Dendritic cell treated with granulocyte-macrophage colony-stimulating factor and Interleukin-4, amounts not matched to agents 40 ng/mL and 50 ng/mL, for 4 days (primary cell): ENCODE data around the gene SLC6A19.
"Not testable (repeated sequence)": the region's sequence is repeated elsewhere in the genome, so short reads cannot be mapped to it uniquely, and the experiment has no call there.

Experiments
- H3K27ac Mint-ChIP-seq: one replicate; pipeline ENCODE4 v1.8.0; 2022; ENCODE audit warnings: mild to moderate bottlenecking, mixed read lengths
- H3K27me3 Mint-ChIP-seq: one replicate; pipeline ENCODE4 v1.8.0; 2022; ENCODE audit warnings: mild to moderate bottlenecking, mixed read lengths
- H3K36me3 Mint-ChIP-seq: one replicate; pipeline ENCODE4 v1.8.0; 2022; ENCODE audit warnings: low read depth, mixed read lengths
- H3K4me1 Mint-ChIP-seq: one replicate; pipeline ENCODE4 v1.8.0; 2022; ENCODE audit warnings: low read depth, mixed read lengths
- H3K4me3 Mint-ChIP-seq: one replicate; pipeline ENCODE4 v1.8.0; 2022; ENCODE audit warnings: mild to moderate bottlenecking, moderate library complexity, mixed read lengths
- H3K9me3 Mint-ChIP-seq: one replicate; pipeline ENCODE4 v1.8.0; 2022; ENCODE audit warnings: mixed read lengths
- intact Hi-C: fragments of 100-400 bp; cut with micrococcal nuclease; formaldehyde crosslinking; loops from one replicate; pipeline ENCODE4 v1.15.0; 2022

SLC6A19 gene

DNA sequence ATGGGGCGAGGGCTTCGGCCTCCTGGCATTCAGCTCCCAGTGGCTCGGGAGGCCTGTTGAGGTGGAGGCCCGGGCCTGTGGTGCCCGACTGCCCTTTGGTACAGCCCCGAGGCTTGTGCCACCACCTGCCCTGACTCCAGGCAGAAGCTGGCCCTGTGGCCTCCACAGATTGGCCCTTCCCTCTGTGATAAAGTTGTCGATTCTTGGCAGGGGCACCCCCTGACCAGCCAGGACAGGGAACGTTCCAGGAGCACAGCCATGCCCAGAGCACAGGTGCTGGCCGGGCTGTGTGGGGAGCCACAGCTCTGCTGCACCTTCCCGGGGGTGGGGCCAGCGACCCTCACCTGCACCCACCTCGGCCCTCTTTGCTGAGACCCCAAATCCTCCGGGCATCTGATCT, 56.4 kb downstream of the SLC6A19 start:
- Mint-ChIP-seq H3K4me3 (no peak overlapping the region), H3K27ac (no peak overlapping the region), H3K27me3 (no peaks in the 10 kb centered on the region), H3K36me3 (no peaks in the 10 kb centered on the region), H3K4me1 (no peaks in the 10 kb centered on the region), H3K9me3 (peaks cover 13% of the 10 kb centered on the region)
- intact Hi-C loops = no loop called here

DNA sequence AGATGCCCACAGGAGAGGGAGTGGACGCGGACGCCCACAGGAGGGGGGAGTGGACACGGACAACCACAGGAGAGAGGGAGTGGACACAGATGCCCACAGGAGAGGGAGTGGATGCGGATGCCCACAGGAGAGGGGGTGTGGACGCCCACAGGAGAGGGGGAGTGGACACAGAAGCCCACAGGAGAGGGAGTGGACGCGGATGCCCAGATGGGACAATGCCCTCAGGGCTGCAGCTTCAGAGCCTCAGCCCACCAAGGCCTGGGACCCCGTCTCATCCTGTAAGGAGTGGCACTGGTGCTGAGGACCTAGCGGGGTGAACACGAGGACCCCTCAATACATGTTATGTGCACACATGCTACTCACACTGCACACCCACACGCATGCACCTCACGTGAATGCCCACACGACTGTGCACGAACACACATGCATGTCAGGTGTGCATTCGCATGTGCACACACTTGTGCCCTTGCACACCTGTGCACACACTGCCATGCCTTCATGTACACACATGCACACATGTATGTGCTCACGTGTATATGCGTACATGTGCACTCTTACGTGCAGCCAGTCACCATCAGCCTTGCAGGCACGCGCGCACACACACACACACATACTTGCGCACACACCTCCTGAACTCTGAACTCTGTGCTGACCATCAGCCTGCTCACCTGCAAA, 58.5 kb downstream of the SLC6A19 start:
- Mint-ChIP-seq H3K27ac (no peak overlapping the region), H3K36me3 (no peaks in the 10 kb centered on the region), H3K4me3 (no peak overlapping the region), H3K9me3 (peaks cover 24% of the 10 kb centered on the region), H3K4me1 (no peaks in the 10 kb centered on the region), H3K27me3 (no peaks in the 10 kb centered on the region)
- intact Hi-C loops = no loop called here

DNA sequence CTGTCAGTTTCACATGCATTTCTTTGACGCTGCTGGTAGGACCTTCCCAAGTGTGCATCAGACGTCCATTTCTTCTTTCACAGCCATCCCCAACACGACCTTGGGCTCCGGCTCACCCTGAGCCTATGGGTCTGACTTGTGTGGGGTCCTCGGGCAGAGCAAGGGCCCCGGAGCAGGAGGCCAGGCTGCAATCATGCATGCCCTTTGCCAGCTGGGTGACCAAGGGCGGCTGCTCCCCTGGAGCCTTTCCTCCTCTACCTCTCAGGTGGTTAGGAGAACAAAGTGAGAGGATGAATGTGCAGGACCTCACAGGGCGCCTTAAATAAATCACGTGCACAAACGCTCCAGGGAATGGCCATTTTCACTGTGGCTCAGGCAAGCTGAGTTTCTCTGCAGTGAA, 60.2 kb downstream of the SLC6A19 start:
- intact Hi-C loops = no loop called here
- Mint-ChIP-seq H3K27me3 (no peaks in the 10 kb centered on the region), H3K9me3 (peaks cover 24% of the 10 kb centered on the region), H3K4me1 (no peaks in the 10 kb centered on the region), H3K4me3 (no peak overlapping the region), H3K27ac (no peak overlapping the region), H3K36me3 (no peaks in the 10 kb centered on the region)

- Mint-ChIP-seq H3K4me1 (no peaks in the 10 kb centered on the region), H3K9me3 (peaks cover 24% of the 10 kb centered on the region), H3K27me3 (no peaks in the 10 kb centered on the region), H3K4me3 (no peak overlapping the region), H3K27ac (no peak overlapping the region), H3K36me3 (no peaks in the 10 kb centered on the region)
- intact Hi-C loops = no loop called here
Observed at GRCh38 chr5:1262381-1262780, 61.0 kb downstream of the SLC6A19 start.

DNA sequence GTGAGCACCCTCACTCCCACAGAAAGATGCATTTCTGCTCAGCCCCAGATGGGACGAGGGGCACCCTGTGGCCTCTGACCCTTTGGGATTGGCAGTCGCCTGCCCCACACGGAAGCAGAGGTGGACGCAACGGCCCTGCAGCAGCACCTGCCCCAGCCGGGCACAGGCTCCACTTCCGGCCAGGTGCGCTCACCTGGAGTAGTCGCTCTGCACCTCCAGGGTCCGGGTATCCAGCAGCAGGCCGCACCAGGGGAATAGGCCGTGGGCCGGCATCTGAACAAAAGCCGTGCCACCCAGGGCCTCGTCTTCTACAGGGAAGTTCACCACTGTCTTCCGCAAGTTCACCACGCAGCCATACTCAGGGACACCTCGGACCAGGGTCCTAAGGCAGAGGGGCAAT, 62.8 kb downstream of the SLC6A19 start:
- Mint-ChIP-seq H3K36me3 (no peaks in the 10 kb centered on the region), H3K4me3 (no peak overlapping the region), H3K27ac (no peak overlapping the region), H3K9me3 (peaks cover 24% of the 10 kb centered on the region), H3K4me1 (no peaks in the 10 kb centered on the region), H3K27me3 (no peaks in the 10 kb centered on the region)
- intact Hi-C loops = no loop called here

DNA sequence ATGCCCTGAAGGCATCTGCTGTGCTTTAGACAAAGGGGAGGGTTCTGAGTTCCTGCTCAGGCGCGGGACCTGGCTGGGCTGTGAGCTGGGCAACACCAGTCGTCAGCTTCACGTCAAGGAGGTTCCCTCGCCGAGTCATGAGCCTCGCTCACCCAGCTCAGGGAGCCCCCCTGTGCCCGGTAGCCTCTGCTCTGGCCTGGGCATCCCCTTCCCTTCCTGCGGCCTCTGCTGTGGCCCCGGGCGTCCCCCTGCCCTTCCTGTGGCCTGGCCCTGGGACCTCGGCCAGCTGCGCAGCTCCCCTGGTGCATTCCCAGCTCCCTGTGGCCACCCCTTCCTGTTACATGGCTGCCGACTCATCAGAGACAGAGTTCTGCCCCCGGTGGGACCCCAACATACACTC, 63.6 kb downstream of the SLC6A19 start:
- Mint-ChIP-seq H3K9me3 (peaks cover 24% of the 10 kb centered on the region), H3K27ac (no peak overlapping the region), H3K36me3 (no peaks in the 10 kb centered on the region), H3K27me3 (no peaks in the 10 kb centered on the region), H3K4me3 (no peak overlapping the region), H3K4me1 (no peaks in the 10 kb centered on the region)
- intact Hi-C loops = no loop called here

DNA sequence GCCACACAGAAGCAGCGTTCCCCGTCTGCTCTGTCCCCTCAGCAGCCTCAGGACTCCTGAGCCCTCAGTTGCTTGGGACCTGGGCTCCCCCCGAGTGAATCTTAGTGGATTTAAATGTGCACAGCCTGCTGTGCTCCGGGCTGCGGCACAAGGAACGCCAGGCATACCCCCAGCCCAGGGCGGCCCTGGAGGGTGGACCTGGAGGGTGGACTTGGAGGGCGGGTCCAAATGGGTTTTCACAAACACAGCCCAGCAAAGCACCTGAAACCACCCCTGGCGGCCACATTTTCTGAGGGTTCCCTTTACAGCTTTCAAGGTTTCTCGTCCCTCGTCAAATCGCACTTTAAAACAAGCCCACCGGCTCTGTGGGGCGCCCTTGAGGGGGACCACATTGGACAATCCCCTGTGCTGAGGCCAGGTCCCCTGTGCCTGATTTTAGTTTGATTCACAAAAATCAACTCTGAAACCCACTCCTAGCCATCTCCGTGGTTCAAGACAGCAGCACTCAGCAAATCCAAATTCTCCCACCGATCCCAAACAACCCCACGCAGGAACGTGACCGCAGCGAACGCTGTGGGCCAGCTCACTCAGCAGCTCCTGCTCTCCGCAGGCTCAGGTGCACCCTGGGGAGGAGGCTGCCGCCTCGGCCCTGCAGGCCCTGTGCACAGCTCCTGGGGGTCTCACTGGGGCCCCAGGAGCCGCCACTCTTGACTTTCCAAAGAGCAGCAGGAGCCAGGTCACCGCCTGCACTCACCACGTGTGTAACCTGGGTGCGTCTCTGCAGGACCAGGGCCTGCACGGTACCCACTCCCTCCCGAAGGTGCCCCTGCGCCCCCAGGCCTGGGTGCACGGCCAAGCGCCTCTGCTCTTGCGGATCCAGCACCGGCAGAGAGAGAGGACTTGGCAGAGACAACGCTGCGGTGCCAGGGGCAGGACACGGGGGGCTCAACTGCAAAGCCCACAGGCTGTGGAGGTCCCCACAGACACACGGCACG, 64.4 kb downstream of the SLC6A19 start:
- intact Hi-C loops = no loop called here
- no peaks in the 10 kb centered on the region for H3K36me3 Mint-ChIP-seq
- no peak overlapping the region for H3K4me3 Mint-ChIP-seq
- no peak overlapping the region for H3K27ac Mint-ChIP-seq
- H3K27me3 Mint-ChIP-seq = no peaks in the 10 kb centered on the region
- H3K9me3 Mint-ChIP-seq = peaks cover 24% of the 10 kb centered on the region
- no peaks in the 10 kb centered on the region for H3K4me1 Mint-ChIP-seq

GRCh38 chr5:1266791-1267190, 65.4 kb downstream of the SLC6A19 start:
- intact Hi-C loops = no loop called here
- Mint-ChIP-seq H3K27ac (no peak overlapping the region), H3K36me3 (no peaks in the 10 kb centered on the region), H3K9me3 (peaks cover 21% of the 10 kb centered on the region), H3K4me3 (no peak overlapping the region), H3K4me1 (no peaks in the 10 kb centered on the region), H3K27me3 (no peaks in the 10 kb centered on the region)

- H3K4me3 Mint-ChIP-seq, H3K4me1 Mint-ChIP-seq, H3K27me3 Mint-ChIP-seq, H3K36me3 Mint-ChIP-seq, intact Hi-C loops, H3K27ac Mint-ChIP-seq: not testable (repeated sequence)
- peaks cover 14% of the 10 kb centered on the region for H3K9me3 Mint-ChIP-seq
Observed at GRCh38 chr5:1267464-1267863, 66.1 kb downstream of the SLC6A19 start.

- intact Hi-C loops = no loop called here
- Mint-ChIP-seq H3K4me3 (no peak overlapping the region), H3K36me3 (no peaks in the 10 kb centered on the region), H3K9me3 (peaks cover 8% of the 10 kb centered on the region), H3K4me1 (no peaks in the 10 kb centered on the region), H3K27ac (no peak overlapping the region), H3K27me3 (no peaks in the 10 kb centered on the region)
Observed at GRCh38 chr5:1268056-1268455, 66.7 kb downstream of the SLC6A19 start.

GRCh38 chr5:1268666-1269065, 67.3 kb downstream of the SLC6A19 start:
- Mint-ChIP-seq H3K4me1 (no peaks in the 10 kb centered on the region), H3K27ac (no peak overlapping the region), H3K9me3 (peaks cover 6% of the 10 kb centered on the region), H3K27me3 (no peaks in the 10 kb centered on the region), H3K4me3 (no peak overlapping the region), H3K36me3 (no peaks in the 10 kb centered on the region)
- intact Hi-C loops = no loop called here

DNA sequence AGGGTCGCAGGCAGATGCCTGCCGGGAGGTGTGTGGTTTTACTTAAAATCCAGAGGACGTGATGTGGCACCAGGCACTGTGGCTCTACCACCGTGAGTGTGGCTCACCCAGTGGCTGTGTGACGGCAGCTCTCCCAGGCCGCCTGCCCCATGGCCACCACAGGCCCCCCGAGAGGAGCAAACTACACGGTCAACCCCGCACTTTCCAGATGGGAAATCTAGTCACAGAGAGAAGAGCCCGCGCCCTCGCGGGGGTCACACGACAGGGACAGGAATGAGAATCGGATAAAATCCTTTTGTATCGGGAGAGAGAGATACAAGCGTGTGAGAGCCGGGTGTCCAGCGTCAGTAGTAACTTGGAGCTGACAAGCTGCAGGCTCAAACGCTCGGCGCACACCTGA, 69.0 kb downstream of the SLC6A19 start:
- no peaks in the 10 kb centered on the region for H3K36me3 Mint-ChIP-seq
- H3K27ac Mint-ChIP-seq = no peak overlapping the region
- no peaks in the 10 kb centered on the region for H3K27me3 Mint-ChIP-seq
- H3K9me3 Mint-ChIP-seq = no peaks in the 10 kb centered on the region
- no peaks in the 10 kb centered on the region for H3K4me1 Mint-ChIP-seq
- intact Hi-C loops = no loop called here
- no peak overlapping the region for H3K4me3 Mint-ChIP-seq

DNA sequence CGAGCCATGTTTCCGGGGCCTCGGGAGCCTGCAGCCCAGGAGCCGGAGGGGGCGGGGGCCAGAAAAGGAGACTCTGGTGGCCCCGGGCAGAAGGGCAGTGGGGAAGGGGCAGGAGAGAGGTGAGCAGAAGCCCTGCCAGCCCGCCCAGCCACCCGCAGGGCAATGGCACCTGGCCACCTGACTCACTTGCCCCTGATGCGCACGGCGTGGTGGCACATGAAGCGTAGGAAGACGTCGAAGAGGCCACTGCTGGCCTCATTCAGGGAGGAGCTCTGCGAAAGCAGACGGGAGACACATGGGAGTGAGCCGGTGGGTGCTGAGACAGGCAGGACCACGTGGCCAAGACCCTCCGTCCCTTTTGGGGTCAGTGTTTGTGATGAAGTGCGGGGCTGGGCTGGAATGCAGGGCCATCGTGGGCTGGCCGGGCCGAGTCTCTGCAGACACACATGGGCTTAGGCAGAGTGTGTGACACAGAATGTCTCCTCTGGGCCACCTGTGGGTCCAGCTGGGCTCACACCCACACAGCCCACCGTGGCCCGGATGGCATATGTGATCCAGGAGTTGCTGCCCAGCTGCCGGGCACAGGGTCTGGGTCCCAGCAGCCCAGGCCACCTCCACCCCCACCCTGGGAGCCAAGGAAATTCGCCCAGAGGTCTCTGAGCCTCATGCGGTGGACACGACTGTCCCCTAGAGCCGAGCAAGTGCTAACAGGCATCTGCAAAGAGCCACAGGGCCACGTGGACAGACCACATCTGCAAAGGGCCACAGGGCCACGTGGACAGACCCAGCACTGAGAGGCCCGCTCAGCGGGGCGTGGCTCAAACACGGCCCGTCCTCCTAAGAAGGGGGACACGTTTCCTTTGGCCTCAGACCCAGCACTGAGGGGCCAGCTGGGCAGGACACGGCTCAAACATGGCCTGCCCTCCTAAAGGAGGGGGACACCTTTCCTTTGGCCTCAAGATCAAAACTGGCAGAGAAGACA, 69.8 kb downstream of the SLC6A19 start:
- Mint-ChIP-seq H3K9me3 (no peaks in the 10 kb centered on the region), H3K27ac (no peak overlapping the region), H3K4me1 (no peaks in the 10 kb centered on the region), H3K36me3 (no peaks in the 10 kb centered on the region), H3K4me3 (no peak overlapping the region), H3K27me3 (no peaks in the 10 kb centered on the region)
- intact Hi-C loops = no loop called here

- H3K4me3 Mint-ChIP-seq = no peak overlapping the region
- H3K9me3 Mint-ChIP-seq = peaks cover 2% of the 10 kb centered on the region
- H3K36me3 Mint-ChIP-seq = no peaks in the 10 kb centered on the region
- no peaks in the 10 kb centered on the region for H3K27me3 Mint-ChIP-seq
- H3K4me1 Mint-ChIP-seq = no peaks in the 10 kb centered on the region
- intact Hi-C loops = no loop called here
- H3K27ac Mint-ChIP-seq = no peak overlapping the region
Observed at GRCh38 chr5:1272201-1272600, 70.8 kb downstream of the SLC6A19 start.
